Suprapubic skin (tissue), 3 donors: ENCODE data around the gene IQSEC1.

ENCODE experiments used
- EP300 ChIP-seq: sonication (generic); formaldehyde crosslinking; IDR thresholded peaks from one replicate; pipeline ENCODE4 v1.6.1; 2017; ENCODE audit warnings: antibody characterized with exemption
- POLR2A ChIP-seq, 2 donors: fragments of 450-650 bp; IDR thresholded peaks; one replicate each; pipeline ENCODE4 v1.6.1; 2017; ENCODE audit warnings: antibody characterized with exemption in 2 of 2, mild to moderate bottlenecking in 2 of 2, moderate library complexity in 2 of 2
- TF ChIP-seq, protein P1 (sequence below), 2 donors: fragments of 200-600 bp in 1 of 2; fragments of 450-650 bp in 1 of 2; sonication (generic) in 1 of 2; IDR thresholded peaks; one replicate each; pipeline ENCODE4 v1.5.1; 2016 to 2019; ENCODE audit warnings: antibody characterized with exemption in 2 of 2, mild to moderate bottlenecking in 1 of 2, moderate library complexity in 1 of 2

DNA sequence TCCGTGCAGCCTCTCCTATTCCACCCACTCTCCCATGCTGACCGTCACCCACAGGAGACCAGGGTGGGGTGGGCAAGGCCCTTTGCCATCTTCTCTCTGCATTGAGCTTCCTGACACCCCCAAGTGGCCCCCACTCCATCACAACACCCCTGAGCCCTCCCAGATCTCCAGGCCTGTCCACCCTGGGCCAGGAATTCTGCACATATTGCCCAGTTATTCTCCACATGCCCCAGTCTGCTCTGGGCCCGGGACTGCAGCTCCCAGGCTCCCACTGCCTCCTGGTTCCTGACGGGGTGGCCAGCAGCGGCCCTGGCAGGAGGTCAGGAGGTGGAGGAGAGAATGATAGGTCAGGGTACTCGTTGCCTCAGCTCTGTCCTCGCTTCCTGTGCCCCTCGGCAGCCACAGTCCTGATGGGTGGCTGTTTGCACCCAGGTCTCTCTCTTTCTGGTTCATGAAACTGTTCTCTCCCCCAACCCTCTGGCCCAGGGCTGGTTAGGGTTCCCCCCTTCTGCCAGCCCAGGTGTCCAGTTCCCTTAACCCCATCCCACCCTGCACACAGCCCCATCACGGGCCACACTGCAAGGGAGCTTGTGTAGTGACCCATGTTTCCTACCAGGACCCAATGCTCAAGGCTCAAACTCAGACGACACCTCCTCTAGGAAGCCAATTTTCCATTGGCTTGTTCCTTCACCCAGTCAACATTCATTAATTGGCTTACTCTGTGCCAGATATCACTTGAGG is 47.3 kb downstream of the IQSEC1 start:
- TF ChIP-seq POLR2A (IDR thresholded peaks at IDR 0.05) (no peak), EP300 (no peak)
- TF ChIP-seq, protein P1, sequence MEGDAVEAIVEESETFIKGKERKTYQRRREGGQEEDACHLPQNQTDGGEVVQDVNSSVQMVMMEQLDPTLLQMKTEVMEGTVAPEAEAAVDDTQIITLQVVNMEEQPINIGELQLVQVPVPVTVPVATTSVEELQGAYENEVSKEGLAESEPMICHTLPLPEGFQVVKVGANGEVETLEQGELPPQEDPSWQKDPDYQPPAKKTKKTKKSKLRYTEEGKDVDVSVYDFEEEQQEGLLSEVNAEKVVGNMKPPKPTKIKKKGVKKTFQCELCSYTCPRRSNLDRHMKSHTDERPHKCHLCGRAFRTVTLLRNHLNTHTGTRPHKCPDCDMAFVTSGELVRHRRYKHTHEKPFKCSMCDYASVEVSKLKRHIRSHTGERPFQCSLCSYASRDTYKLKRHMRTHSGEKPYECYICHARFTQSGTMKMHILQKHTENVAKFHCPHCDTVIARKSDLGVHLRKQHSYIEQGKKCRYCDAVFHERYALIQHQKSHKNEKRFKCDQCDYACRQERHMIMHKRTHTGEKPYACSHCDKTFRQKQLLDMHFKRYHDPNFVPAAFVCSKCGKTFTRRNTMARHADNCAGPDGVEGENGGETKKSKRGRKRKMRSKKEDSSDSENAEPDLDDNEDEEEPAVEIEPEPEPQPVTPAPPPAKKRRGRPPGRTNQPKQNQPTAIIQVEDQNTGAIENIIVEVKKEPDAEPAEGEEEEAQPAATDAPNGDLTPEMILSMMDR (IDR thresholded peaks at IDR 0.05): no peak
